ENCODE data around the gene TRMO.
A peak's percentile ranks its signal among the peaks of the same experiment; 100 is the strongest.

TRMO gene

DNA sequence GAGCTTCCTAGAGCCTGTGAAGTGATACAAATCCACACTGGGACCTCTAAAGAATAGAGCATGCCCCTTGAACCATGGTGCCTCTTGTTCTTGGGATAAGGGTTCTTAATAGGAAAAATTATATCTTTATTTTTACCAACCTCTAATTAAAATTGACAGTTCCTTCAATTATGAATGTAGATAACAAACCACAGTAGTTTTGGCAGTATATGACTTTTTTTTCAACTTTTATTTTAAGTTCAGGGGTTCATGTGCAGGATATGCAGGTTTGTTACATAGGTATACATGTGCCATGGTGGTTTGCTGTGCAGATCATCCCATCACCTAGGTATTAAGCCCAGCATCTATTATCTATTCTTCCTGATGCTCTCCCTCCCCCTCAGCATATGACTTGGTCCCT, 14.7 kb upstream of the TRMO start:
- no peak for DNase-seq

DNA sequence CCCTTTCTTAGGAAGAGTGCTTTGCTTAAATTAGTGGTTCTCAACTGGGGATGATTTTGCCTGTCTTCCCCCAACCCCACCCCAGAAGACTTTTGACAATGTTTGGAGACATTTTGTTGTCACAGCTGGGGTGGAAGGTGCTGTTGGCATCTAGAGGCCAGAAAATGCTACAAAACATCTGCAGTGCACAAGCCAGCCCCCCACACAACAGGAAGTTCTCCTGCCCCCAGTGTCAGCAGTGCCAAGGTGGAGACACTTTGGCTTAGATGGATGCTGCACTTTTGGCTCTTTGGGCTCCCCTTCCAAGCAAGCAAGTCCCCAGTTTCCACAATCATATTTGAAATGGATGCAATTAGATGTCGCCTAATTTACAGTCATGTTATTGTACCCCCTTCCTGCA, 13.0 kb upstream of the TRMO start:
- no peak for DNase-seq

DNA sequence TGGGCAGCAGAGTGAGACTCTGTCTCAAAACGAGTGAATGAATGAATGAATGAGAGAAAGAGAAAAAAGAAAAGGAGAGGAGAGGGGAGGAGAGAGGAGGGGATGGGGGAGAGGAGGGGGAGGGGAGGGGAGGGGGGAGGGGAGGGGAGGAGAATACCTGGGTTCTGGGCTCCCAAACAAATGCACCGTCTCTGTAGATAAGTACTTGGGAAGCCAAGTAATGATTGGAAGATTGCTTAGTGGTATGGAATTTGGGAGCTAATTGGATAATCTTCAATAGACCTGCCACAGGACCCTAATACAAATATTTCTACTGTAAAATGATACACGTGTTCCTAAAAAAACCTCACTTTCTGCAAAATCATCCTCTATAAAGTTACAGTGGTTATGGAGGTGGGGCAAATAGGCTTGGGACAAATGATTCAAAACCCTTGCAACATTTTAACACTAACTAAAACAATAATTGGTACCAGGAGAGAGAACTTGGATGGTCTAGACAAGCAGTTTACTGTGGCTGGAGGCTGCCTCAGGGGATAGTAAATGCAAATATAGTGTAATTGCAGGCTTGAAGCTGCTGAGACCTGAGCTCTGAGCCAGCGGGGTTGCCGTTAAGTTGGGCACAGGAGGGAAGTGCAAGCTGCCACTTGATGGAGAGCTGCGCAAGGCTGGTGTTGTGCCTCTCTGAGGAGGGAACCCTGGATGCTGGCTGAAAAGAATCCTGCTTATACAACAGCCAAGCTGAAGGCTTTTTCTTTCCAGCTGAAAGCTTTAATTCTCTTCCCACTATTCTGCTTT, 12.2 kb upstream of the TRMO start:
- DNase-seq = no peak

DNA sequence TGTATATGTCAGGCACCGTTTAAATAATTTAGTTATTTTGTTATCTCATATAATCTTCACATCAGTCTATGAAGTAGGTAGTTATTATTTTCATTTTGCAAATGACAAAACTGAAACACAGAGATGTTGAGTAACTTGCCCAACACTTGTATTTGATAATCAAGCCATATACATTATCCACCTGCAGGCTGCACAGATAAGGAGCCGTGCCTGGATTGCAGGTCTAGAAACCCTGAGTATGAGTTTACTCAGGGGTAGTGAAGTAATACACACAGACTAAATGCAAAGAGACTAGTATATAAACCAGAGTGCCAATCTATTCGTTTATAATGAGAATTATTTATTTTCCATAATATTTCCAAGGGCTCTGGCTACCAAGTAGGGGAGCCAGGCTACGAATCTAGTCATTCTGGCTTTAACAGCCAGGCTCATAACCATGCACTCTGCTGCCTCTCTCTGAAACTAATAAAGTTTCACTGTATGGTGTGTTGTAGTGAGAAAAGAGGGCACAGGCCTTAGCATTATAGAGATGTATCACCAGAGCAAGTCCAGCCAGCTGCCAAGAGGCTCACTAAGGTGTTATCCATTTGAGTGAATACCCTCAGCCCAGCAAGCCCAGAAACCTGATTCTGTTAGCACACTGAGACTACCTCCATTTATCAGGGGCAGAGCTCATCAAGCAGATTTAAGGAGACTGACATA, 11.1 kb upstream of the TRMO start:
- DNase-seq = no peak

DNA sequence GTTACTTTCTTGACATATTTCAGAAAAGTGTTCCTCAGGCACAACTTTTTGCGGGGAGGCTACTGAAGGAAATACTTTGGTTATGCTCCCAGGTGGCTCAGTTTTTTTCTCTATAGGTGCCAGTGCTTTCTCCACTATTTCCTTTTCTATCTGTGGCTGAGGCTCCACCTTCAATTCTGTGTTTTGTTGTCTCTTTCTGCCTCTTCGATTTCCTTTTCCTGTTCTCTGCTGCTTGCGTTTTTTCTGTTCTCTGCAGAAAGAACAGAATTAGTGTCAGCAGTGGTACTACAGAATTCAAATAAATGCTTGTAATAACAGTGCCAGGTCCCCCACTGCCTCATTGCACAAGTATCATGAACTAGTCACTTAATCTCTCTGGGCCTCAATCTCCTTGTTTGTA, 8.7 kb upstream of the TRMO start:
- no peak for DNase-seq

DNA sequence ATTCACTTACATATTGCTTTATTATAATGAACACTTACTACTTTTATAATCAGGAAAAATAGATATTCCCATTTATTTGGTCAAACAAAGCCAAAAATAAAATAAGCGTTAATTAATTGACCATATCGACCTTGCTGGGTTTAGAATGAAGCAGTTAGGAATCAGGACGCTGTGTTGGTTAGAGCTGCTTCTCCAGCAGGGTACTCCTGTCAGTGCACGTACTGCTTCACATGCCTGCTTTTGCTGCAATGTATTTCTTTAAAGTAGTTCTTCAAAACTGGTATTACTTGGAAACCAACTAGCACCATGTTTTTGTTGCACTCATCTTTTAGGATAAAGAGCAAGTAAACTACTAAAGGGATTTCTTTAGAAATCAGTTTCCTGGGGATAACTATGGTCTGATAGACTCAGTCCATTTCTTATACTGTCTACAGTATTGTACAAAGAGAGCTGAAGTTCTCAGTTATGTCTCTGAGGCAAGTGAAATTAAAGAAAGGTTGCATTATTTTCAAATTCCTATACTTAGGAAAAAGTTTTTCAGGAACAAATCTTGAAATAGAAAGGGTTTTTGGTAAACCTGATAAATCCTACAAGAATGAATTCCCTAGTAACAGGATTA, 6.8 kb upstream of the TRMO start:
- no peak for DNase-seq

DNA sequence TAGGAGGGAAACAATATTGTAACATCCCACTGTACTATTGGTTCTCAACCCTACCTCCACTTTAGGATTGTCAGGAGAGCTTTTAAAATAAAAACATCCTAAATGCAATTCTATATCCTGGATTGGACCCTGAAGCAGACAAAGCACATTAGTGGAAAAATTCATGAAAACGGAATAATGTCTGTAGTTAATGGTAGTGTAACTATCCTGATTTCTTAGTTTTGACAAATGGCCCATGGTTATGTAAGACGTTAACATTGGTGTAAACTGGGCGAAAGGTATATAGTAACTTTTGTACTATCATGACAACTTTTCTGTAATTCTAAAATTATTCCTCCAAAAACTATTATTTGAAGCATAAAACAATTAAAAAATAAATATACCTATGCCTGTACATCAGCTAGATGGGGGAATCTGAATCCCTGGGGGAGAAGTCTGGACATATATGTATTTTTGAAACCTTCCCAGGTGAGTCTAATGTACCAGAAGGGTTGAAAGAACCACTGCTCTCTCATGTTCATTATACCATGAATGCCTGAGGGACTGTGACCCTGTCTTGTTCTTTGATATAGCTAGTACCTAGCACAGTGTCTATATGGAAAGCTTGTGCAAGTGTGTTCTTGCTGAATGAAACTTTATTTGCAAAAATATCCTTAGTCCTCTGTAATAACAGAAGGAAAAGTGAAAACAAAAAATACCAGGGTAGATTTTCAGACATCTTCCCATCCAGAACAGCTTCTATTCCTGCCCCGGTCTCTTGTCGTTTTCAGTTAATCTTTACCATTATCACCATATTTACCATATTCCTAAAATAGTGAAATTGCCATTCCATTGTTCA, 3.4 kb upstream of the TRMO start:
- no peak for DNase-seq

DNA sequence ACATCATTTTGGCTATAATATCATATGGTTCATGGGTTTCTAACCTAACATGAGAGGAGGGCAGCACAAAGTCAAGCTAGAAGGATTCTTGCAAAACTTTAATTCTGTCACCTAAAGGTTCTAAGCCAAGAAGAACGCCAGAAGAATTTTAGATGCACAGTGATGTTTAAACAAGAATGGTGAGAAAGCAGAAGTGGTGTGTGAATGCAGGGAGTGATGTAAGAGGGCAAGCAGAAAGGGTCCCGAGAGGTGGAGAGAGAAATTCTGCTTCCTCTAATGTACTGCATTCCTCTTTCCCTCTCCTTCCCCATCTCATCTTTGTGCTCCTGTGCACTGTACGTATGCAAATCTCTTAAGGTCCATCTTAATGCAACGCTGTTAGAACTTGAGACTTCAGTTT, 2.1 kb upstream of the TRMO start:
- no peak for DNase-seq

DNA sequence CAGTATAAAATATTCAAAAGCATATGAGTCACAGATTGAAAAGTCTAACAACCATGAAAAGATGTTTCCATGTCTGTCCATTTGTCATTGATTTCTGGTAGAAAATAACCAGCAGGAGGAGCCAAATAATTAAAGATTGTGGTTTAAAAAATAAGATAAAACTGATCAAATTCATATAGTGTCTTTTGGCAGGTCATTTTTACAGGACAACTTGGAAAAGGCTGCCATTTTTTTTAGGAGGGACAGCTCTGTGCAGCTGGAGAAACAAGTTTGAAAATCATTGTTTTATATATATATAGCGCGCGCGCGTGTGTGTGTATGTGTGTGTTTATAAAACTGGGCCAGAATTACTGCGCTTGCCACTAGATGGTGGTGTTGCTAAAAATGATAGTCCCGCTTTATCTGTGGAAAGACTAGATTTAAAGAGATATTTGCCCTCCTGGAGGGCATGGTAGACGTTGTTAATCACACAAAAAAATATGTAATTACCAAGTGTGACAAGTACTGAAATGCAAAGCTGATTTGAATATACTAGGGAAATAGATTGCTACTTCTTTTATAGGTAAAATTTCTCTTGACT, 1.3 kb upstream of the TRMO start:
- DNase-seq = peak; percentile 84

DNA sequence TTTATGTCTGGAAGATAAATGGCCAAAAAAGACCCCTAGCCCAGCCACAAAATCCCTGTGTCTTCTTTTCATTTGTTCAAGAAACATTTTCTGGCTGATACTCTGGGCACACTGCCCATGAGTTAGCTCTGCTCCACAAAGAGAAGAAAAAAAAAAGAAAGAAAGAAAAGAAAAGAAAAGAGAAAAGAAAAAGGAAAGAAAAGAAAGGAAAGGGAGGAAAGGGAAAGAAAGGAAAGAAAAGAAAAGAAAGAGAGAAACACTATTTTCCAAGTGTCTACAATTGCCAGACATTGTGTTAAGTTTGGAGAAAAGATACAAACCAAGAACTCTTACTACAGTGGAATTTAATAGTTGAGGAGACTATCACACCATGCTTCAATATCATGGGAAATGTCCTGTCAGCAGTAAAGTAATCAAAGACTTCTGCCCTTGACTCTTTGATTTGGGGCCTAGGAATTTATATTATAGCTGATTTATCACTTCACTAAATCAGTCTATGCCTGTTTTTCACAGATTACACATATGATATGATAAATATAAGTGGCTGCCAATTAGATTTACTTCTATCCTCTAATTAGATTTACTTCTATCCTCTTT, 3.0 kb downstream of the TRMO start:
- no peak for DNase-seq

DNA sequence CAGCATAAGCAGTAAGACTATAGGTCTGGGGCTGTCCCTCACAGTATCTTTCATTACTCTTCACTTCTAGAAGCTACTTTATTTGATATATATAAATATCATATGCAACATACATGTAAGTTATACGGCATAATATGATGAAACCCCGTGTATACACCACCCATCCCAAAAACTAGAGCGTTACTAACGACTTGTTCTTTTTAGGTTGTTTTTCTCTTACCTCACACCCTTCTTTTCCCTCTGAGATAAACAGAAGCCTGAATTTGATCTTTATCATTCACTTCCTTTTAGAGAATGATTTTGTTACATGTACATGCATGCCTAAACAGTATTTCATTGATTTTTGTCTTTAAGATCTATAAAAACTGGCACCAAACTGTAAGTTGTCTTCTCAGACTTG, 3.7 kb downstream of the TRMO start:
- no peak for DNase-seq

DNA sequence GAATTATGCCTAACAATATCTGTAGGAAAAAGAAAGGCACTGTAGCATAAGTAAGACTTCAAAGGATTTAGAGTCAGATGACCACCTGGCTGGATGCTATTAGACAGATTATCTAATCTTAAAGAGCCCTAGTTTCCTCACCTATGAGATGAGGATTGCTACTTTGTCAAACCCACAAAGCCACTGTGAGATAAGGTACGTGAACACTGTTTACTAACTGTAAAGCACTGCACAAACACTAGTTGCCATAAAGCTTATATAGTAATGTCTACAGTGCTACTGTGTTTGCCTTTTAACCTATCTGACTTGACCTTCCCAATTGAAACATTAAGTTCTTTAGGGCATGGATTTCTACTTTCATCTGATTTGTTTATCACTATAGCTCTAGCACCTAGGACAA, 10.3 kb downstream of the TRMO start:
- DNase-seq = no peak

DNA sequence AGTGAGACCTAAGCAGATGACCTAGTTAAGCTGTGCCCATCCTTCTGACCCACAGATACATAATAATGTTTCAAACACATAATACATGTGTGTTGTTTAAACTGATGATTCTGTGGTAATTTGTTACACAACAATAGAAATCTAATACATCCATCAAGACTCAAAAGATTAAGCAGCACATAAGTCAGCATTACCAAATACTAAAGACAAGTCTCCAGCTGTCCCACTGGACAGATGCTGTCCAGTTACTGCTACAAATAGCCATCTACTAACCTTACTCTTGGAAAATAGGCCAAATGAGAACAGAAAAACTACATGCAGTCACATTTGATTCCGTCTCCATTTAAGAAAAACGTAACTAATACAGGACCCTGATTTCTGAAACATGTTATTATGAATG, 10.8 kb downstream of the TRMO start:
- DNase-seq = no peak

DNA sequence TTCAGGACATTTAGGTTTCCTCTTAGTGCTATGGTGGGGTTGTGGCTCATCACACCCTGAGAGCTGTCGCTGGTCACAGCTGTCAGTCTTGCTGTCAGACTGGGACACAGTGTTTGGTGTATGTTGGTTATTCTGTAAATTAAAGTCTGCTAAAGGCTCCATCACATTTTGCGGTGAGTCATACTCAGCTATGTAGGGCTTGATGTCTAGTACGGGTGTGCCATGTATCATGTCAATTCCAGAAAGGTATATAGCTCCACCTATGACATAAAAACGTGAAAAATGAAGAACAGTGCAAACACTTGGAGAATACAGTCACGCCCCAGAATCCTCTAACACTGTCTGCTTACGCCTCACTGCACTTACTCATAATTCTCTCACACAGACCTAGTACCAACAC, 11.9 kb downstream of the TRMO start:
- peak; percentile 68 for DNase-seq

DNA sequence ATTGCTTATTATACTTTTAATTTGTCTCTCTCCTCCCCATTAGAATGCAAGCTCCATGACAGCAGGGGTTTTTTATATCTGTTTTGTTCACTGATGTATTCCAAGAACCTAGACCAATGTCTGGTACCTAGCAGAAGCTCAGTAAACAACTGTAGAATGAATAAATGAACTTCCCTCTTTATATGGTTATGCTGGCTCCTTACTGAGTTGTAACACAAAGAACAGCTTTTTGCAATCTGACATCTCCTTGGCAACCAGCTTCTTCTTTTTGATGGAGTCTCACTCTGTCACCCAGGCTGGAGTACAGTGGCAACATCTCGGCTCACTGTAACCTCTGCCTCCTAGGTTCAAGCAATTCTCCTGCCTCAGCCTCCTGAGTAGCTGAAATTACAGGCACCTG, 13.6 kb downstream of the TRMO start:
- peak; percentile 53 for DNase-seq

DNA sequence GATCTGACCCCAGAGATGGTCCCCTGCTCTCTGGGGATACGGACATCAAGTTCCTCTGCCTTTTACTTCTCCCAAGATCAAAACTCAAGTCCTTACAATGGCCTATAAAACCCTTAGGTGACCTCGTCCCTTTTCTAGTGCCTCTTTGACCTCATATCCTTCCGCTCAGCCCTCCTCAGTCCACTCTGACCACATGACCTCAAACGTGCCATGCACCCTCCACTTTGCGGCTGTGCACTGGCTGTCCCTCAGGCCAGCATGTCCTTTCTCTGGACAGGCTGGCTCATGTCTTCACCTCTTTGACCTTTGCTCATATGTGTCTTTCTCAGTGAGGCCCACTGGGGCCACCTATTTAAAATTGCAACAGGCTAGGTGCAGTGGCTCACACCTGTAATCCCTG, 14.7 kb downstream of the TRMO start:
- no peak for DNase-seq

DNA sequence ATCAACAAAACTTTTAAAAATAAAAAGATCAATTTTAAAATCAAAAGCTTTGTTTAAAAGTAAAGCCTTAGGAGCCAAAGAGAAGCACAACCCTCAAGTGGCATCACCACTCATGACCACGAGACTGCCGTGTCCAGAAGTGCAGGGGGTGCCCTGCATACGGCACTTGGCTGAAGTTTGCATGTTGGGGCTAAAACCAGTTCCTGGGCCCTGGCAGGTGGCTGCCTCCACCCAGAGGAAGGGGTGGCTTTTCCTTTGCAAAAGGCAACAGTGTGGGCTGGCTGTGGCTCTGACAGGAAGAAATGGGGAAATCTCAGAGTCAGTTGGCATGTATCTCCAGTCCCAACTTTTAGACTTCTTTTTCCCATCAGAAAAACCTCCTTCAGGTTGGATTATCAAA, 15.3 kb downstream of the TRMO start:
- peak; percentile 36 for DNase-seq

DNA sequence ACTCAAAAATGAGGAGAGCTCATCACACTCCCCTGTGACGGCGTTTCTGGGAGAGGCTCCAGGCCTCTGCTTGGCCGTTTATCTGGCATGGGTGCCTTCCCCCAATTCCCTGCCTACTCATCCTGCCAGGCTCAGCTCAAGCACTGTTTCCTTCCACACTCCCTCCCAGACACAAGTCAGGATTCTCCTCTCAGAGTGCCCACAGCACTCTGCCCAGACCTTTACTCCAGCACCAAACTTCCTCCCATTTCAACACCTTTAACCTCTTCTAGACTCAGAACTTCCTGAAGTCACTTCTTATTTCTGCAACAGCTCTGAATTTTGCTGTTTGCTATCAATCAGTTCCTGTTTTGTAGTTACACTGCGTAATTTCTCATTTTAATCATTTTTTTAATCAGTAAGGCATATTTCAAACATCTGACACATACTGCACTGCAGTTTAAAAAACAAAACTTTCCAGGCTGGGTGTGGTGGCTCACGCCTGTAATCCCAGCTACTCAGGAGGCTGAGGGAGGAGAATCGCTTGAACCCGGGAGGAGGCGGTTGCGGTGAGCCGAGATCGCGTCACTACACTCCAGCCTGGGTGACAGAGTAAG, 16.0 kb downstream of the TRMO start:
- peak; percentile 75 for DNase-seq

DNA sequence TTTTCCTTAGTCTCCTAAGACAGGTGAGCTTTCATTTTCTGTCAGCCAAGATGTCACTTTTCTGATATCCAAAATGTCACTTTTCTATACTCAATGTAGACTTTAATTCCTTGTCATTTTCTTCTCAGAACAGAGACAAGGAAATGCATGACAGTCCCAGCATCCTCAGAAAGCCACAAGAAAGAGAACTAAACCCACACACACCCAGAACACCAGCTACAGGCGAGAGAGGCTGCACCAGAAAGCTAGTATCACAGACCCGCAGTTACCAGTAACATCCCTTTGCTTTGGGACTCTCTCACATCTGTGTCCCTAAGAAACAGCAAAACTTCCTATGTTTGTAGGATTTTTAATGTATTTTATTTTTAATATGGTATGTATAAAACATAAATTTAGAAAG, 17.1 kb downstream of the TRMO start:
- DNase-seq = peak; percentile 85

DNA sequence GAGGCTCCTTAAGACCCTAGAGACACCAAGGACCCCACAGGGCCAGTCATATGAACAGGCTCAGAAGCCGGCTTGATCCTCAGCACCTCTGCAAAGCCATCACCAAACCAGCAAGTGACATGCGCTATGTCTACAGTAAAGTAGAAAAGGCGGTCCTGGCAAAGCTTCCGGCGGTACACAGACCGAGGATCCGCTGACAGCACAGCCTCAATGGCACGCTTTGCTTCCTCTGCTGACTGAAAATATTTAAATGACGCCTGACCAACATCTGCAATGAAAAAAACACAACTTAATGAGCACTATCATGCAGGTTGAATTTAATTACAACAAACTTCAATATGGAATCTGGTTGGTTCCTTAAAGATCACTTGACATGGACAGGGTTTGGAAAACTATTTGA, 17.6 kb downstream of the TRMO start:
- peak; percentile 62 for DNase-seq

DNA sequence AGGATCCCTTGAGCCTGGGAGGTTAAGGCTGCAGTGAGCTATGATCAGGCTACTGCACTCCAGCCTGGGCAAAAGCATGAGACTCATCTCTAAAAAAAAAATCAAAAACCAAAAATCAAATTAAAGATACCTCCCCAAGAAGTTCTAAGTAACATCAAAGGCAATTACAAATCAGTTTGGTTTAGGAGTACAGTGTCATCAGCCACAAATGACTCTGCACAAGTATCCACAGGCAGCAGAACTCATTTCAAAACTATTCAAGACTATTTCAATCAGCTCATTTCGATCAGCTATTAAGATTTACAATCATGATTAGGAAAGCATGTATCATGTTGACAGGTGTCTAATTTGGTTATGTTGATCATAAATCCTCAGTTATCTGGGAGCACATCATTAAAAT, 19.1 kb downstream of the TRMO start:
- DNase-seq = no peak

All from CD4-positive, alpha-beta T cell treated with Interleukin-4 for 4 hours (primary cell).